HepG2 (cell line): Measurements from ENCODE around the gene CLEC16A. TPM values are rescaled to one million over a fixed set of nuclear protein-coding genes. Genes with fewer than 3 reads are reported as not detected.
A peak's percentile ranks its signal among the peaks of the same experiment; 100 is the strongest.

Experiments
- ARID2 ChIP-seq: sonication (generic); formaldehyde crosslinking; IDR thresholded peaks from 2 replicates; pipeline ENCODE4 v1.8.1; 2022; ENCODE audit warnings: mild to moderate bottlenecking, missing genetic modification reagents, borderline replicate concordance
- ATF4 ChIP-seq, 2 experiments: fragments of 450-650 bp in 1 of 2; sonication (generic) in 1 of 2; formaldehyde crosslinking; IDR thresholded peaks; 2 replicates each; pipeline versions ENCODE4 v1.5.0 to v1.8.0; 2020 to 2022; ENCODE audit warnings: mild to moderate bottlenecking in 1 of 2, missing genetic modification reagents in 1 of 2
- CTCF ChIP-seq: sonication (generic); formaldehyde crosslinking; IDR thresholded peaks from 2 replicates; pipeline ENCODE4 v1.5.0; 2020; ENCODE audit warnings: mild to moderate bottlenecking, missing genetic modification reagents, moderate library complexity
- GFI1 ChIP-seq: sonication (generic); formaldehyde crosslinking; IDR thresholded peaks from 2 replicates; pipeline ENCODE4 v1.5.0; 2020; ENCODE audit warnings: missing genetic modification reagents, mild to moderate bottlenecking, borderline replicate concordance
- HHEX ChIP-seq: IDR thresholded peaks from 2 replicates; pipeline ENCODE4 v1.6.1; 2016; ENCODE audit warnings: control low read depth
- HNRNPLL ChIP-seq: fragments of 200-400 bp; formaldehyde crosslinking; IDR thresholded peaks from 2 replicates; pipeline ENCODE4 v1.6.1; 2017; ENCODE audit warnings: mild to moderate bottlenecking, low read depth, low read length; ENCODE audit not compliant: poor library complexity, severe bottlenecking
- KDM6A ChIP-seq: IDR thresholded peaks from 2 replicates; pipeline ENCODE4 v1.6.1; 2016; ENCODE audit warnings: low read depth
- NFATC3 ChIP-seq: sonication (generic); formaldehyde crosslinking; IDR thresholded peaks from 2 replicates; pipeline ENCODE4 v1.5.1; 2020; ENCODE audit warnings: mild to moderate bottlenecking, missing genetic modification reagents
- PPARG ChIP-seq: conservative IDR thresholded peaks from 2 replicates; pipeline ENCODE4 v1.6.1; 2016; ENCODE audit warnings: missing biosample characterization, missing genetic modification reagents
- RERE ChIP-seq: IDR thresholded peaks from 2 replicates; pipeline ENCODE4 v1.6.1; 2016; ENCODE audit warnings: low read depth, missing genetic modification reagents, missing compliant biosample characterization
- U2AF2 ChIP-seq: fragments of 200-400 bp; formaldehyde crosslinking; IDR thresholded peaks from 2 replicates; pipeline ENCODE4 v1.6.1; 2017; ENCODE audit warnings: low read depth, mild to moderate bottlenecking, low read length
- ZFP37 ChIP-seq: sonication (generic); formaldehyde crosslinking; IDR thresholded peaks from 2 replicates; pipeline ENCODE4 v1.4.0; 2020; ENCODE audit warnings: missing genetic modification reagents, borderline replicate concordance
- polyA plus RNA-seq, 8 experiments: library from polyadenylated mRNA; depleted of rRNA in 3 of 8; stranded (reverse) in 7 of 8; unstranded in 1 of 8; fragments of >200 nt; fragmentation: Illumina TruSeq in 4 of 8; extraction: Trizol in 4 of 8; gene quantifications; 2 replicates each; pipeline versions ENCODE4 v1.2.1 to v1.2.3, GENCODE V29; 2011 to 2016; ENCODE audit warnings: low read depth in 4 of 8, missing spikeins in 1 of 8, mixed read lengths in 1 of 8; ENCODE audit not compliant: insufficient read depth in 1 of 8
- total RNA-seq, 5 experiments: library from RNA; depleted of rRNA; stranded (reverse); fragments of >200 nt; fragmentation: Illumina TruSeq; extraction: Trizol; gene quantifications; 2 replicates each; pipeline ENCODE4 v1.2.3, GENCODE V29; 2016; ENCODE audit warnings: low read depth in 1 of 5
- TF ChIP-seq, protein P1 (sequence below): sonication (generic); formaldehyde crosslinking; IDR thresholded peaks from 2 replicates; pipeline ENCODE4 v1.4.0; 2020; ENCODE audit warnings: missing genetic modification reagents
- TF ChIP-seq, protein P2 (sequence below), 2 experiments: IDR thresholded peaks; 2 replicates each; pipeline ENCODE4 v1.6.1; 2011 to 2012; ENCODE audit warnings: low read length in 2 of 2, borderline replicate concordance in 1 of 2, low read depth in 1 of 2, mild to moderate bottlenecking in 1 of 2, moderate library complexity in 1 of 2

Gene CLEC16A
- total and polyA plus RNA-seq, 2 of the 13 experiments (the other 11 are each of a cell fraction or from before 2014, with no cell fraction given), result 8.5 to 10.3 TPM

DNA sequence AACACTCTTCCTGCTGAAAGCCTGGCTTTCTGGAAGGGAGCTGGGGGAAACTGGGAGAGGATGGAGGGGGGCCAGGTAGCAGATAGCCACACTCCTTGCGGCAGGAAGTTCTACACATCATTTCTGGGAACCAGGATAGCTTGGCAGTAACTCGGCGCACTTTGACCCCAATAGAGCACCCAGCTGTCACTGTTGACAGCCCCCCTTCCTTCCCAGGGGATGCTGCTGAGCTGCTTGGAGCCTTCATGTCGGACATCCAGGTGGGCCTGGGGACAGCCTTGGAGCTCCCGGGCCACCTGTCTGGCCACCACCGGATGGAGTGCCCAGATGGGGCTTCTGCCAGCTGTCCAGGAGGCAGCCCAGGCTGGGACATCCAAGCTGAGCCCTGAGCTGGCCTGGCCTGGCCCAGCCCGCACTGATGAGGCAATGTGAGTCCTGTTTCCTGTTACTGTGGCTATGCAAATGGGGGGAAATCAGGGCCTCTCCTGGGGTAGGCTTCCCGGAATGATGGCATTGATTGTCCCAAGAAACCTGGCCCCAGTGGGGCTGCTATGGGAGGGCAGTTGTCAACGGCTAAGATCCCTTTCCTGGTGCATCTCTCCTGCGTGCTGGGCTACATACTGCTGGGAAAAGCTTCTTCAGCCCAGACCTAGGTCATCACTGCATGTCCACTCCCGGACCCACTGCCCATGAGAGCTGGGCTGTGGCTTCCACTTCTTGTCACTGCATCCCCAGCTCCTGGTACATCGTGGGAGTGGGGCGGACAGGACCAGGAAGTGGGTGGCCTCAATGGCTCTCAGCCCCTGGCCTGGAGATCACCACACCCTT lies 261.6 kb downstream of the CLEC16A start (continued):
- no peak for TF ChIP-seq ZFP37 (CRISPR knock-in tag)
- TF ChIP-seq HNRNPLL, result peak; percentile 21
- TF ChIP-seq, protein P1, sequence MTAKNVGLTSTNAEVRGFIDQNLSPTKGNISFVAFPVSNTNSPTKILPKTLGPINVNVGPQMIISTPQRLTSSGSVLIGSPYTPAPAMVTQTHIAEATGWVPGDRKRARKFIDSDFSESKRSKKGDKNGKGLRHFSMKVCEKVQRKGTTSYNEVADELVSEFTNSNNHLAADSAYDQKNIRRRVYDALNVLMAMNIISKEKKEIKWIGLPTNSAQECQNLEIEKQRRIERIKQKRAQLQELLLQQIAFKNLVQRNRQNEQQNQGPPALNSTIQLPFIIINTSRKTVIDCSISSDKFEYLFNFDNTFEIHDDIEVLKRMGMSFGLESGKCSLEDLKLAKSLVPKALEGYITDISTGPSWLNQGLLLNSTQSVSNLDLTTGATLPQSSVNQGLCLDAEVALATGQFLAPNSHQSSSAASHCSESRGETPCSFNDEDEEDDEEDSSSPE (CRISPR knock-in tag), result no peak
- TF ChIP-seq CTCF (CRISPR knock-in tag), result 0 out of 2 replicates have a peak, but pooled peaks have one; percentile 1
- no peak for TF ChIP-seq ARID2 (CRISPR knock-in tag)
- TF ChIP-seq U2AF2, result no peak
- TF ChIP-seq RERE, result no peak
- TF ChIP-seq HHEX (CRISPR knock-in tag), result peak; percentile 42; the same call in 1 of the 2 replicates
- peak in 1 of 2 experiments; percentile 53; a peak in 1 of 4 replicates for TF ChIP-seq ATF4 (CRISPR knock-in tag; IDR thresholded peaks at IDR 0.05)
- TF ChIP-seq, protein P2, sequence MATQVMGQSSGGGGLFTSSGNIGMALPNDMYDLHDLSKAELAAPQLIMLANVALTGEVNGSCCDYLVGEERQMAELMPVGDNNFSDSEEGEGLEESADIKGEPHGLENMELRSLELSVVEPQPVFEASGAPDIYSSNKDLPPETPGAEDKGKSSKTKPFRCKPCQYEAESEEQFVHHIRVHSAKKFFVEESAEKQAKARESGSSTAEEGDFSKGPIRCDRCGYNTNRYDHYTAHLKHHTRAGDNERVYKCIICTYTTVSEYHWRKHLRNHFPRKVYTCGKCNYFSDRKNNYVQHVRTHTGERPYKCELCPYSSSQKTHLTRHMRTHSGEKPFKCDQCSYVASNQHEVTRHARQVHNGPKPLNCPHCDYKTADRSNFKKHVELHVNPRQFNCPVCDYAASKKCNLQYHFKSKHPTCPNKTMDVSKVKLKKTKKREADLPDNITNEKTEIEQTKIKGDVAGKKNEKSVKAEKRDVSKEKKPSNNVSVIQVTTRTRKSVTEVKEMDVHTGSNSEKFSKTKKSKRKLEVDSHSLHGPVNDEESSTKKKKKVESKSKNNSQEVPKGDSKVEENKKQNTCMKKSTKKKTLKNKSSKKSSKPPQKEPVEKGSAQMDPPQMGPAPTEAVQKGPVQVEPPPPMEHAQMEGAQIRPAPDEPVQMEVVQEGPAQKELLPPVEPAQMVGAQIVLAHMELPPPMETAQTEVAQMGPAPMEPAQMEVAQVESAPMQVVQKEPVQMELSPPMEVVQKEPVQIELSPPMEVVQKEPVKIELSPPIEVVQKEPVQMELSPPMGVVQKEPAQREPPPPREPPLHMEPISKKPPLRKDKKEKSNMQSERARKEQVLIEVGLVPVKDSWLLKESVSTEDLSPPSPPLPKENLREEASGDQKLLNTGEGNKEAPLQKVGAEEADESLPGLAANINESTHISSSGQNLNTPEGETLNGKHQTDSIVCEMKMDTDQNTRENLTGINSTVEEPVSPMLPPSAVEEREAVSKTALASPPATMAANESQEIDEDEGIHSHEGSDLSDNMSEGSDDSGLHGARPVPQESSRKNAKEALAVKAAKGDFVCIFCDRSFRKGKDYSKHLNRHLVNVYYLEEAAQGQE (IDR thresholded peaks at IDR 0.05; ENCODE audit: borderline replicate concordance in 1 of 2, low read depth in 1 of 2, low read length in 2 of 2), result no peak
- TF ChIP-seq NFATC3 (CRISPR knock-in tag), result no peak
- TF ChIP-seq KDM6A (CRISPR knock-in tag), result peak; percentile 43; the same call in 1 of the 2 replicates
- TF ChIP-seq PPARG (CRISPR knock-in tag), result peak; percentile 70; the same call in 1 of the 2 replicates
- peak; percentile 69; the same call in 1 of the 2 replicates for TF ChIP-seq GFI1 (CRISPR knock-in tag)
